GM12878 (cell line): Measurements from ENCODE around the gene TULP4. TPM values are rescaled to one million over a fixed set of nuclear protein-coding genes. Genes with fewer than 3 reads are reported as not detected.
"Not testable (repeated sequence)": the region's sequence is repeated elsewhere in the genome, so short reads cannot be mapped to it uniquely, and the experiment has no call there.

Experiments used
- ATAC-seq: fragments of 200-7000 bp; cut with Tn5 transposase; 3 replicates; pipeline ENCODE4 v1.9.1; 2020; ENCODE audit warnings: mild to moderate bottlenecking, moderate library complexity
- BruUV-seq: library from RNA; stranded (reverse); fragments of 400-500 nt; replicated peaks from 2 replicates; lab custom pipeline; 2021; lab: Mats Ljungman, UMichigan
- CTCF ChIA-PET: fragments of 300-600 bp; sonication (Branson Sonifier 250); formaldehyde crosslinking; extraction: SDS; loops from one replicate; lab custom pipeline; 2021; ENCODE audit warnings: inconsistent platforms; lab: Yijun Ruan, JAX
- POLR2A ChIA-PET: fragments of 350-600 bp; formaldehyde crosslinking; extraction: SDS; loops from one replicate; lab custom pipeline; 2021; ENCODE audit warnings: inconsistent platforms; lab: Charles Lee
- RAD21 ChIA-PET: fragments of 300-600 bp; sonication (Branson Sonifier 250); formaldehyde crosslinking; loops from one replicate; lab custom pipeline; 2023; ENCODE audit warnings: antibody characterized with exemption; ENCODE audit not compliant: unreplicated experiment; lab: Charles Lee
- SMC1A ChIA-PET: fragments of 300-600 bp; sonication (Branson Sonifier 250); formaldehyde crosslinking; loops from one replicate; lab custom pipeline; 2023; ENCODE audit not compliant: unreplicated experiment, uncharacterized antibody; lab: Charles Lee
- DNase-seq: peaks from one replicate; pipeline ENCODE4 v3.0.0-alpha.2; 2011; ENCODE audit warnings: low read depth, low spot score
- FAIRE-seq: peaks from 3 replicates; lab custom pipeline; 2011; peaks lifted over from hg19 to GRCh38; lab: Jason Lieb, UNC
- H2AFZ ChIP-seq: 2 replicates; pipeline ENCODE4 v1.6.0; 2011; ENCODE audit warnings: low read depth, low read length, control low read depth; ENCODE audit not compliant: control insufficient read depth
- H3K27ac ChIP-seq: 2 replicates; pipeline ENCODE4 v1.5.1; 2011; ENCODE audit warnings: control low read depth; ENCODE audit not compliant: control insufficient read depth, insufficient read depth
- H3K27me3 ChIP-seq, 2 experiments: replicated peaks in 1 of 2; 2 replicates each; pipeline versions ENCODE4 v1.6.0 to v1.6.1; 2011; ENCODE audit warnings: low read length in 1 of 2; ENCODE audit not compliant: control insufficient read depth in 2 of 2, insufficient read depth in 2 of 2
- H3K36me3 ChIP-seq, 2 experiments: 2 replicates each; pipeline ENCODE4 v1.5.1; 2011; ENCODE audit warnings: low read length in 1 of 2; ENCODE audit not compliant: control insufficient read depth in 2 of 2, insufficient read depth in 2 of 2
- H3K4me1 ChIP-seq: 2 replicates; pipeline ENCODE4 v1.6.1; 2011; ENCODE audit warnings: mild to moderate bottlenecking, low read length, moderate library complexity, mixed read lengths; ENCODE audit not compliant: control insufficient read depth, insufficient read depth
- H3K4me2 ChIP-seq: 2 replicates; pipeline ENCODE4 v1.6.0; 2011; ENCODE audit warnings: control low read depth; ENCODE audit not compliant: control insufficient read depth, insufficient read depth
- H3K4me3 ChIP-seq: fragments of 200-600 bp; sonication (generic); 2 replicates; pipeline ENCODE4 v1.5.1; 2016
- H3K79me2 ChIP-seq: 2 replicates; pipeline ENCODE4 v1.6.0; 2011; ENCODE audit warnings: low read length; ENCODE audit not compliant: control insufficient read depth, insufficient read depth
- H3K9ac ChIP-seq: 2 replicates; pipeline ENCODE4 v1.8.0; 2011; ENCODE audit warnings: low read length, control low read depth, mixed read lengths; ENCODE audit not compliant: control insufficient read depth, insufficient read depth
- H3K9me3 ChIP-seq: replicated peaks from 3 replicates; pipeline ENCODE4 v1.5.1; 2011; ENCODE audit warnings: mild to moderate bottlenecking, low read length; ENCODE audit not compliant: control insufficient read depth, insufficient read depth
- H4K20me1 ChIP-seq: 2 replicates; pipeline ENCODE4 v1.6.0; 2011; ENCODE audit not compliant: control insufficient read depth, insufficient read depth
- WGBS: methylation state at CpG from one replicate; pipeline ENCODE4 v1.1.6; 2016; ENCODE audit warnings: low lambda C conversion rate; ENCODE audit not compliant: insufficient replicate concordance, insufficient coverage; ENCODE audit errors: missing lambda C conversion rate; 5-methylcytosine and 5-hydroxymethylcytosine counted together
- in situ Hi-C: fragments of 300-500 bp; cut with MboI; formaldehyde crosslinking; loops from 9 replicates; pipeline ENCODE4 v1.14.3; 2018; ENCODE audit warnings: mixed read lengths
- intact Hi-C: fragments of 100-400 bp; cut with micrococcal nuclease; formaldehyde crosslinking; loops from one replicate; pipeline ENCODE4 v1.14.2; 2022; ENCODE audit not compliant: unreplicated experiment
- polyA plus RNA-seq, 11 experiments: library from polyadenylated mRNA; depleted of rRNA in 4 of 11; unstranded in 6 of 11; stranded (reverse) in 5 of 11; fragments of >200 nt; fragmentation: Nextera tagmentation in 4 of 11; fragmentation: Illumina TruSeq in 1 of 11; extraction: Ambion mirVana in 4 of 11; extraction: Trizol in 1 of 11; gene quantifications; 1 replicate in 1 of 11; 2 replicates in 10 of 11; pipeline versions ENCODE4 v1.2.1 to v1.2.3, GENCODE V29; 2011 to 2016; ENCODE audit warnings: inconsistent platforms in 2 of 11, missing spikeins in 2 of 11, low read depth in 1 of 11
- total RNA-seq, 4 experiments: library from RNA; depleted of rRNA in 3 of 4; stranded (reverse); fragments of >200 nt in 3 of 4; fragmentation: Illumina TruSeq in 1 of 4; extraction: Trizol in 1 of 4; gene quantifications; 2 replicates each; pipeline versions ENCODE4 v1.2.1 to v1.2.3, GENCODE V29; 2013 to 2021

Gene TULP4
- total and polyA plus RNA-seq, 10 of the 15 experiments (the other 5 are each of a cell fraction or from before 2014, with no cell fraction given): 0.73 to 31.8 (median 14.0) TPM

GRCh38 chr6:158300306-158301143, 11.7 kb upstream of the TULP4 start:
- FAIRE-seq, DNase-seq, H3K4me1 ChIP-seq, in situ Hi-C loops, H3K27ac ChIP-seq, POLR2A ChIA-PET, H3K36me3 ChIP-seq, RAD21 ChIA-PET, H3K79me2 ChIP-seq, H3K27me3 ChIP-seq, BruUV-seq, H4K20me1 ChIP-seq, H2AFZ ChIP-seq, H3K9me3 ChIP-seq, ATAC-seq, intact Hi-C loops, H3K9ac ChIP-seq, H3K4me3 ChIP-seq, H3K4me2 ChIP-seq: not testable (repeated sequence)
- 95% methylated on average over 10 of the region's 10 CpGs for WGBS
- ChIA-PET CTCF (interaction anchor here (0.6 to 0.7 kb wide), 2 partner anchors 27 to 63 kb away, joined by 3 to 4 read pairs; no protein-coding TSS in a partner anchor), SMC1A (interaction anchor here (0.9 to 1.1 kb wide), 3 partner anchors 9 to 120 kb away, joined by 3 read pairs; no protein-coding TSS in a partner anchor)

GRCh38 chr6:158301561-158301960, 10.7 kb upstream of the TULP4 start:
- H3K4me2 ChIP-seq, H4K20me1 ChIP-seq, intact Hi-C loops, H3K36me3 ChIP-seq, H2AFZ ChIP-seq, H3K9me3 ChIP-seq, CTCF ChIA-PET, DNase-seq, H3K4me3 ChIP-seq, H3K9ac ChIP-seq, RAD21 ChIA-PET, in situ Hi-C loops, H3K79me2 ChIP-seq, ATAC-seq, BruUV-seq, FAIRE-seq, H3K27me3 ChIP-seq, POLR2A ChIA-PET, H3K4me1 ChIP-seq, H3K27ac ChIP-seq: not testable (repeated sequence)
- WGBS: 83% methylated on average over 4 of the region's 4 CpGs
- SMC1A ChIA-PET: interaction anchor here (1.1 kb wide), 2 partner anchors 10 to 119 kb away, joined by 3 read pairs; no protein-coding TSS in a partner anchor

- FAIRE-seq, SMC1A ChIA-PET, H3K4me3 ChIP-seq, BruUV-seq, H3K4me2 ChIP-seq, H3K27me3 ChIP-seq, H3K79me2 ChIP-seq, H2AFZ ChIP-seq, H4K20me1 ChIP-seq, H3K27ac ChIP-seq, H3K4me1 ChIP-seq, H3K9ac ChIP-seq, ATAC-seq, in situ Hi-C loops, RAD21 ChIA-PET, H3K36me3 ChIP-seq, H3K9me3 ChIP-seq, POLR2A ChIA-PET, intact Hi-C loops, DNase-seq: not testable (repeated sequence)
- WGBS: 85% methylated on average over 7 of the region's 7 CpGs
- CTCF ChIA-PET: interaction anchor here (0.7 kb wide), 1 partner anchor 81 kb away, joined by 3 read pairs; no protein-coding TSS in a partner anchor
These were observed 10.0 kb upstream of the TULP4 start for GRCh38 chr6:158302195-158302796.
